Fibroblast of lung (primary cell): ENCODE measurements around the gene EFS. TPM values are rescaled to one million over a fixed set of nuclear protein-coding genes. Genes with fewer than 3 reads are reported as not detected.

Experiments used
- DNase-seq, 2 donors: peaks; one replicate each; pipeline versions ENCODE4 v3.0.0 to v3.0.0-alpha.2; 2010; ENCODE audit warnings: low read depth in 2 of 2
- H2AFZ ChIP-seq: 2 replicates; pipeline ENCODE4 v1.5.1; 2012; ENCODE audit warnings: low read length, control low read depth, inconsistent platforms
- H3K27ac ChIP-seq: 2 replicates; pipeline ENCODE4 v1.5.1; 2011; ENCODE audit warnings: low read length, control low read depth; ENCODE audit not compliant: insufficient read depth
- H3K27me3 ChIP-seq: 2 replicates; pipeline ENCODE4 v1.5.1; 2011; ENCODE audit warnings: mild to moderate bottlenecking, low read length; ENCODE audit not compliant: control insufficient read depth, insufficient read depth
- H3K36me3 ChIP-seq: 2 replicates; pipeline ENCODE4 v1.5.1; 2011; ENCODE audit warnings: low read length; ENCODE audit not compliant: control insufficient read depth, insufficient read depth
- H3K4me1 ChIP-seq: 2 replicates; pipeline ENCODE4 v1.5.1; 2011; ENCODE audit warnings: low read length; ENCODE audit not compliant: control insufficient read depth, insufficient read depth; ENCODE audit errors: extremely low read depth
- H3K4me2 ChIP-seq: 2 replicates; pipeline ENCODE4 v1.5.1; 2011; ENCODE audit warnings: low read length, control low read depth; ENCODE audit not compliant: insufficient read depth; ENCODE audit errors: extremely low read depth
- H3K4me3 ChIP-seq, 4 experiments: fragments of 200-600 bp in 1 of 4; sonication (generic) in 1 of 4; replicated peaks in 1 of 4; 2 replicates each; pipeline ENCODE4 v1.5.1; 2011 to 2016; ENCODE audit warnings: low read length in 4 of 4, low read depth in 3 of 4, mild to moderate bottlenecking in 3 of 4, control low read depth in 2 of 4, inconsistent platforms in 1 of 4, mixed read lengths in 1 of 4; ENCODE audit not compliant: insufficient read depth in 1 of 4; ENCODE audit errors: control extremely low read depth in 1 of 4
- H3K79me2 ChIP-seq: 2 replicates; pipeline ENCODE4 v1.5.1; 2012; ENCODE audit warnings: mild to moderate bottlenecking, low read length, inconsistent platforms; ENCODE audit not compliant: control insufficient read depth, insufficient read depth
- H3K9ac ChIP-seq: 2 replicates; pipeline ENCODE4 v1.5.1; 2011; ENCODE audit warnings: mild to moderate bottlenecking, low read length, control low read depth; ENCODE audit not compliant: insufficient read depth
- H3K9me3 ChIP-seq: 2 replicates; pipeline ENCODE4 v1.5.1; 2012; ENCODE audit warnings: low read depth, low read length; ENCODE audit not compliant: control insufficient read depth, insufficient read depth
- H4K20me1 ChIP-seq: 2 replicates; pipeline ENCODE4 v1.5.1; 2011; ENCODE audit warnings: low read length; ENCODE audit not compliant: control insufficient read depth, insufficient read depth; ENCODE audit errors: extremely low read depth
- EZH2 ChIP-seq: IDR thresholded peaks from 2 replicates; pipeline ENCODE4 v1.5.1; 2012; ENCODE audit warnings: low read length, control low read depth, mild to moderate bottlenecking; ENCODE audit errors: missing control alignments
- polyA plus RNA-seq, 2 donors: library from polyadenylated mRNA; depleted of rRNA in 1 of 2; stranded (reverse) in 1 of 2; unstranded in 1 of 2; fragments of >200 nt; gene quantifications; 2 replicates each; pipeline ENCODE4 v1.2.1, GENCODE V29; 2011 to 2012; ENCODE audit warnings: missing spikeins in 1 of 2
- total RNA-seq: library from RNA; depleted of rRNA; stranded (reverse); fragments of >200 nt; gene quantifications from 2 replicates; pipeline ENCODE4 v1.2.1, GENCODE V29; 2014
- TF ChIP-seq, protein P1 (sequence below), 2 donors: IDR thresholded peaks in 1 of 2; conservative IDR thresholded peaks in 1 of 2; 1 replicate in 1 of 2; 2 replicates in 1 of 2; pipeline ENCODE4 v1.5.1; 2011 to 2012; ENCODE audit warnings: low read length in 2 of 2, control low read depth in 1 of 2, inconsistent platforms in 1 of 2, low read depth in 1 of 2, mild to moderate bottlenecking in 1 of 2

EFS gene
- total and polyA plus RNA-seq, 2 donors (not counting 1 experiment from before 2014, with no cell fraction given), result 2.3 to 12.2 TPM

DNA sequence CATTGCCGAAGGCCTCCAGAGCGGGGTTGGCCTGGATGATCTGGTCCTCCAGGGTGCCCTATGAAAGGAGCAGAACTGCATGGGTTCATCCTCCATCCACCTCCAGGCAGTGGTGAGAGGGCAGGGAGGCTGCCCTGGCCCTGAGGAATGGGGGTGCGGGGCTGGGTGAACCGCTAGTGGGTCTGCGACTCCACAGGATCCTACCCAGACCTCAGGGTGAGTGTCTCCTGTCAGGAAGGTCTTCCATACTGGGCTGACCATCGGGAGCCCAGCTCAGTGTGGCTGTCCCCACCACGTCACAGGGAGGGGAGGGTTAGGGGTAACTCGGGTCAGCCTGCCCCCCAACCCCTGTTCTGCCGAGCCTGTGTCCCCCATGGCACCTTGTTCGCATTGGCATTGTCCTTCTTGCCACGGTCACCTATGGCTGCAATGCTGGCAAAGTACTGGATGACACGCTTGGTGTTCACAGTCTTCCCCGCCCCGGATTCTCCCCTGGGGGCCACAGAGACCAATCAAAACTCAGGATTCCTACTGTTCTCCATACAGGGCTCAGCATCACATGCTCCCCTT, 39.4 kb upstream of the EFS start:
- Histone ChIP-seq H3K4me2 (no peak overlapping the region), H3K27ac (no peak overlapping the region), H3K9ac (no peak overlapping the region), H3K9me3 (no peaks in the 10 kb centered on the region), H2AFZ (no peak overlapping the region), H3K27me3 (no peaks in the 10 kb centered on the region), H3K36me3 (no peaks in the 10 kb centered on the region), H3K4me3 (no peak overlapping the region), H3K4me1 (no peaks in the 10 kb centered on the region), H4K20me1 (no peaks in the 10 kb centered on the region), H3K79me2 (no peaks in the 10 kb centered on the region)
- TF ChIP-seq, protein P1, sequence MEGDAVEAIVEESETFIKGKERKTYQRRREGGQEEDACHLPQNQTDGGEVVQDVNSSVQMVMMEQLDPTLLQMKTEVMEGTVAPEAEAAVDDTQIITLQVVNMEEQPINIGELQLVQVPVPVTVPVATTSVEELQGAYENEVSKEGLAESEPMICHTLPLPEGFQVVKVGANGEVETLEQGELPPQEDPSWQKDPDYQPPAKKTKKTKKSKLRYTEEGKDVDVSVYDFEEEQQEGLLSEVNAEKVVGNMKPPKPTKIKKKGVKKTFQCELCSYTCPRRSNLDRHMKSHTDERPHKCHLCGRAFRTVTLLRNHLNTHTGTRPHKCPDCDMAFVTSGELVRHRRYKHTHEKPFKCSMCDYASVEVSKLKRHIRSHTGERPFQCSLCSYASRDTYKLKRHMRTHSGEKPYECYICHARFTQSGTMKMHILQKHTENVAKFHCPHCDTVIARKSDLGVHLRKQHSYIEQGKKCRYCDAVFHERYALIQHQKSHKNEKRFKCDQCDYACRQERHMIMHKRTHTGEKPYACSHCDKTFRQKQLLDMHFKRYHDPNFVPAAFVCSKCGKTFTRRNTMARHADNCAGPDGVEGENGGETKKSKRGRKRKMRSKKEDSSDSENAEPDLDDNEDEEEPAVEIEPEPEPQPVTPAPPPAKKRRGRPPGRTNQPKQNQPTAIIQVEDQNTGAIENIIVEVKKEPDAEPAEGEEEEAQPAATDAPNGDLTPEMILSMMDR (conservative IDR thresholded peaks at IDR 0.05 in 1 of 2, IDR thresholded peaks at IDR 0.05 in 1 of 2; ENCODE audit: low read depth in 1 of 2, low read length in 2 of 2), result no peak
- no peak for TF ChIP-seq EZH2
- DNase-seq, result no peak

DNA sequence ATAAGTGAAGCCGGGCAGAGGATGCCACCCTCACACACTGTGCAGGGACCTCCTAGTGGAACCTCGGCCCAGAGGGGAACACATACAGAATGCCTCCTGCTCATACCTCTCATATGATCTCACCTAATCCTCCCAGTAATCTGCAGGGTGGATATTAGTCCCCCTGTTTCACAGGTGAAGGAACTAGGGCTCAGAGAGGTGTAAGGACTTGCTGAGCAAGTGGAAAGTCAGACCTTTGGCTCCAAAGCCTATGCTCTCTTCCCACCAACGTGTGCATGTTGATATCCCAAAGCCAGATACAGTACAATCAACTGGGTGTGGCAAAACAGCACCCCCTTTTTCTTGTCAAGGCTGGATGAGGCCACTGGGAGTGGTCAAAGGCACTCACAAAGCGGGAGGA, 38.9 kb upstream of the EFS start:
- no peak overlapping the region for H2AFZ ChIP-seq
- no peak for DNase-seq
- H3K27me3 ChIP-seq, result no peaks in the 10 kb centered on the region
- H3K27ac ChIP-seq, result no peak overlapping the region
- no peaks in the 10 kb centered on the region for H4K20me1 ChIP-seq
- H3K4me3 ChIP-seq, result no peak overlapping the region
- no peaks in the 10 kb centered on the region for H3K9me3 ChIP-seq
- TF ChIP-seq EZH2, result no peak
- TF ChIP-seq, protein P1 (conservative IDR thresholded peaks at IDR 0.05 in 1 of 2, IDR thresholded peaks at IDR 0.05 in 1 of 2; ENCODE audit: low read depth in 1 of 2, low read length in 2 of 2), result no peak
- H3K79me2 ChIP-seq, result no peaks in the 10 kb centered on the region
- H3K9ac ChIP-seq, result no peak overlapping the region
- H3K36me3 ChIP-seq, result no peaks in the 10 kb centered on the region
- no peak overlapping the region for H3K4me2 ChIP-seq
- no peaks in the 10 kb centered on the region for H3K4me1 ChIP-seq

DNA sequence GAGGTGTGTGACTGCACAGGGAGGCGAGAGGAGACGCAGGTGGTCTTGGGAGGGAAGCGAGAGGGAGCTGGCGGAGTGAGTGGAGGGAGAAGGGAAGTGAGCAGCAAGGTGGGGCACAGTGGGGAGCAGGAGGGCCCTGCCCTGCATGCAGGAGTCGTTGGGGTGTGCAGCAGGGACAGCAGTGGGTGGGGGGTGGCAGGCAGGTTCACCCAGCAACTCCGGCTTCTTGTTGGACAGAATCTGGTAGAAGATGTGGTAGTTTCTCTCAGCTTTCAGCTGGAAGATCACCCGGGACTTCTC, 38.1 kb upstream of the EFS start:
- no peak overlapping the region for H3K4me3 ChIP-seq
- TF ChIP-seq, protein P1 (conservative IDR thresholded peaks at IDR 0.05 in 1 of 2, IDR thresholded peaks at IDR 0.05 in 1 of 2; ENCODE audit: low read depth in 1 of 2, low read length in 2 of 2), result no peak
- no peak for TF ChIP-seq EZH2
- no peaks in the 10 kb centered on the region for H3K4me1 ChIP-seq
- DNase-seq, result no peak
- H4K20me1 ChIP-seq, result no peaks in the 10 kb centered on the region
- H3K9ac ChIP-seq, result no peak overlapping the region
- no peaks in the 10 kb centered on the region for H3K79me2 ChIP-seq
- no peaks in the 10 kb centered on the region for H3K27me3 ChIP-seq
- H2AFZ ChIP-seq, result no peak overlapping the region
- no peaks in the 10 kb centered on the region for H3K9me3 ChIP-seq
- no peaks in the 10 kb centered on the region for H3K36me3 ChIP-seq
- no peak overlapping the region for H3K27ac ChIP-seq
- no peak overlapping the region for H3K4me2 ChIP-seq
